K562 (cell line): Measurements from ENCODE around the gene HAL. TPM values are rescaled to one million over a fixed set of nuclear protein-coding genes. Genes with fewer than 3 reads are reported as not detected.

ENCODE experiments used
- ATAC-seq: fragments of 200-7000 bp; cut with Tn5 transposase; 3 replicates; pipeline ENCODE4 v1.9.1; 2020; ENCODE audit warnings: moderate library complexity
- BruUV-seq: library from RNA; stranded (reverse); fragments of 400-500 nt; replicated peaks from 2 replicates; lab custom pipeline; 2021; lab: Mats Ljungman, UMichigan
- CTCF ChIA-PET: fragments of 300-600 bp; formaldehyde crosslinking; extraction: SDS; loops from one replicate; lab custom pipeline; 2021; ENCODE audit warnings: low intra/inter-chr PET ratio; lab: Yijun Ruan, JAX
- POLR2A ChIA-PET: fragments of 300-600, 350-650 bp; sonication (Branson Sonifier 250); formaldehyde crosslinking; extraction: SDS; loops from one replicate; lab custom pipeline; 2021; ENCODE audit warnings: antibody characterized with exemption, inconsistent platforms; lab: Yijun Ruan, JAX
- DNase-seq, 4 experiments: peaks; one replicate each; pipeline versions ENCODE4 v3.0.0 to v3.0.0-alpha.2; 2011 to 2018; ENCODE audit warnings: low spot score in 3 of 4, mixed read lengths in 3 of 4; ENCODE audit errors: extremely low read depth in 1 of 4
- FAIRE-seq: peaks from 2 replicates; lab custom pipeline; 2011; peaks lifted over from hg19 to GRCh38; lab: Jason Lieb, UNC
- H2AFZ ChIP-seq: 2 replicates; pipeline ENCODE4 v1.6.0; 2011; ENCODE audit warnings: low read depth, low read length, control low read depth, inconsistent platforms
- H3K27ac ChIP-seq: fragments of 200-600 bp; 3 replicates; pipeline ENCODE4 v1.8.0; 2011; ENCODE audit warnings: low read depth, mild to moderate bottlenecking, control low read depth, inconsistent platforms, low read length, moderate library complexity, mixed read lengths; ENCODE audit errors: extremely low read depth
- H3K27me3 ChIP-seq, 2 experiments: fragments of 300-600 bp in 1 of 2; 2 replicates in 1 of 2; 3 replicates in 1 of 2; pipeline versions ENCODE4 v1.6.0 to v1.8.0; 2011; ENCODE audit warnings: inconsistent platforms in 2 of 2, low read length in 2 of 2, mild to moderate bottlenecking in 1 of 2, mixed read lengths in 1 of 2, moderate library complexity in 1 of 2; ENCODE audit not compliant: control insufficient read depth in 2 of 2, insufficient read depth in 2 of 2
- H3K36me3 ChIP-seq: fragments of 300-600 bp; 3 replicates; pipeline ENCODE4 v1.8.0; 2011; ENCODE audit warnings: mild to moderate bottlenecking, low read length, inconsistent platforms; ENCODE audit not compliant: control insufficient read depth, insufficient read depth
- H3K4me1 ChIP-seq, 2 experiments: fragments of 200-600 bp in 1 of 2; replicated peaks in 1 of 2; 2 replicates in 1 of 2; 3 replicates in 1 of 2; pipeline versions ENCODE4 v1.5.1 to v1.8.0; 2011; ENCODE audit warnings: inconsistent platforms in 2 of 2, low read length in 2 of 2, mild to moderate bottlenecking in 1 of 2, mixed read lengths in 1 of 2, moderate library complexity in 1 of 2; ENCODE audit not compliant: control insufficient read depth in 2 of 2, insufficient read depth in 2 of 2
- H3K4me2 ChIP-seq: 2 replicates; pipeline ENCODE4 v1.6.1; 2011; ENCODE audit warnings: low read length, control low read depth, inconsistent platforms, mixed read lengths; ENCODE audit not compliant: insufficient read depth
- H3K4me3 ChIP-seq: fragments of 200-600 bp; sonication (generic), shearing (Covaris generic); 2 replicates; pipeline ENCODE4 v1.5.1; 2016; ENCODE audit warnings: control low read depth, inconsistent platforms
- H3K79me2 ChIP-seq: fragments of 200-600 bp; 3 replicates; pipeline ENCODE4 v1.8.0; 2011; ENCODE audit warnings: low read length, inconsistent platforms; ENCODE audit not compliant: control insufficient read depth, insufficient read depth
- H3K9ac ChIP-seq, 2 experiments: 2 replicates each; pipeline versions ENCODE4 v1.6.0 to v1.6.1; 2011; ENCODE audit warnings: low read depth in 2 of 2, low read length in 2 of 2, control low read depth in 1 of 2, inconsistent platforms in 1 of 2, mild to moderate bottlenecking in 1 of 2, mixed read lengths in 1 of 2; ENCODE audit not compliant: insufficient read depth in 1 of 2
- H3K9me1 ChIP-seq: one replicate; pipeline ENCODE4 v1.6.0; 2011; ENCODE audit warnings: inconsistent platforms, mild to moderate bottlenecking, low read length, moderate library complexity; ENCODE audit not compliant: control insufficient read depth, insufficient read depth
- H3K9me3 ChIP-seq: replicated peaks from 2 replicates; pipeline ENCODE4 v1.5.1; 2011; ENCODE audit warnings: low read depth, low read length, inconsistent platforms; ENCODE audit not compliant: control insufficient read depth, insufficient read depth
- H4K20me1 ChIP-seq: replicated peaks from 2 replicates; pipeline ENCODE4 v1.6.1; 2011; ENCODE audit warnings: low read length, inconsistent platforms, mixed read lengths; ENCODE audit not compliant: control insufficient read depth, insufficient read depth
- CBFB ChIP-seq: sonication (generic); formaldehyde crosslinking; IDR thresholded peaks from 2 replicates; pipeline ENCODE4 v1.4.0; 2020; ENCODE audit warnings: mild to moderate bottlenecking, missing genetic modification reagents
- CBX3 ChIP-seq, 2 experiments: IDR thresholded peaks; 1 replicate in 1 of 2; 2 replicates in 1 of 2; pipeline ENCODE4 v1.6.1; 2012; ENCODE audit warnings: inconsistent platforms in 2 of 2, low read length in 2 of 2, borderline replicate concordance in 1 of 2, control low read depth in 1 of 2
- FOXJ2 ChIP-seq: fragments of 200-800 bp; sonication (Bioruptor generic); IDR thresholded peaks from 2 replicates; pipeline ENCODE4 v1.6.1; 2016; ENCODE audit warnings: missing genetic modification characterization, missing compliant biosample characterization
- HDAC1 ChIP-seq, 2 experiments: fragments of 450-650 bp; IDR thresholded peaks; 2 replicates each; pipeline ENCODE4 v1.6.1; 2016 to 2017; ENCODE audit warnings: inconsistent platforms in 1 of 2, mild to moderate bottlenecking in 1 of 2, moderate library complexity in 1 of 2
- HMGN3 ChIP-seq: IDR thresholded peaks from 2 replicates; pipeline ENCODE4 v1.6.1; 2011; ENCODE audit warnings: borderline replicate concordance, low read depth, mild to moderate bottlenecking, mixed read lengths, low read length; ENCODE audit not compliant: insufficient read length; ENCODE audit errors: extremely low read depth
- MTA1 ChIP-seq: fragments of 450-650 bp; IDR thresholded peaks from 2 replicates; pipeline ENCODE4 v1.6.1; 2017; ENCODE audit warnings: borderline replicate concordance
- MXI1 ChIP-seq: IDR thresholded peaks from 2 replicates; pipeline ENCODE4 v1.6.1; 2011; ENCODE audit warnings: low read depth, mild to moderate bottlenecking, improper control_type of control experiment, low read length
- RBM17 ChIP-seq: fragments of 200-400 bp; formaldehyde crosslinking; IDR thresholded peaks from 2 replicates; pipeline ENCODE4 v1.6.1; 2017; ENCODE audit warnings: low read depth, mild to moderate bottlenecking, low read length, borderline replicate concordance
- TBP ChIP-seq: optimal IDR thresholded peaks from 2 replicates; pipeline ENCODE3; 2011; ENCODE audit warnings: low read depth, low read length, improper control_type of control experiment
- ZNF436 ChIP-seq: fragments of 250-450, 450-650 bp; sonication (Bioruptor Pico); formaldehyde crosslinking; IDR thresholded peaks from 2 replicates; pipeline ENCODE4 v1.7.0; 2020; ENCODE audit warnings: mild to moderate bottlenecking
- WGBS: fragments of 100-300 bp; shearing (Covaris generic); methylation state at CpG from one replicate; pipeline ENCODE4 v1.1.6; 2016; ENCODE audit warnings: low coverage, mixed read lengths; ENCODE audit not compliant: insufficient coverage; ENCODE audit errors: missing lambda C conversion rate; 5-methylcytosine and 5-hydroxymethylcytosine counted together
- in situ Hi-C: fragments of 300-500 bp; cut with MboI; formaldehyde crosslinking; loops from 4 replicates; pipeline ENCODE4 v1.15.0; 2018; ENCODE audit warnings: inconsistent platforms, mixed read lengths
- intact Hi-C: fragments of 100-400 bp; cut with micrococcal nuclease; formaldehyde crosslinking; loops from 2 replicates; pipeline ENCODE4 v1.14.2; 2022
- polyA plus RNA-seq, 8 experiments: library from polyadenylated mRNA; depleted of rRNA in 4 of 8; stranded (reverse) in 5 of 8; unstranded in 3 of 8; fragments of >200 nt; fragmentation: Nextera tagmentation in 2 of 8; fragmentation: Illumina TruSeq in 1 of 8; extraction: Ambion mirVana in 2 of 8; extraction: Trizol in 1 of 8; gene quantifications; 2 replicates each; pipeline versions ENCODE4 v1.2.1 to v1.2.3, GENCODE V29; 2011 to 2014; ENCODE audit warnings: inconsistent platforms in 1 of 8, missing spikeins in 1 of 8
- total RNA-seq, 7 experiments: library from RNA; depleted of rRNA in 6 of 7; stranded (reverse); fragments of >200 nt in 6 of 7; fragmentation: Illumina TruSeq in 2 of 7; extraction: Trizol in 2 of 7; gene quantifications; 2 replicates each; pipeline versions ENCODE4 v1.2.1 to v1.2.3, GENCODE V29; 2011 to 2021; ENCODE audit warnings: low replicate concordance in 1 of 7
- TF ChIP-seq, protein P1 (sequence below), 2 experiments: fragments of 150-350 bp in 1 of 2; IDR thresholded peaks; 2 replicates each; pipeline ENCODE4 v1.6.1; 2012 to 2016; ENCODE audit warnings: low read depth in 2 of 2, low read length in 2 of 2, mild to moderate bottlenecking in 1 of 2, moderate library complexity in 1 of 2
- TF ChIP-seq, protein P2 (sequence below): fragments of 250-450 bp; sonication (Bioruptor Pico); IDR thresholded peaks from 2 replicates; pipeline ENCODE4 v1.4.0; 2020

HAL gene
- total and polyA plus RNA-seq, 9 of the 15 experiments (the other 6 are each of a cell fraction or from before 2014, with no cell fraction given), result 0.03 to 0.36 (median 0.20) TPM; not detected in 4

DNA sequence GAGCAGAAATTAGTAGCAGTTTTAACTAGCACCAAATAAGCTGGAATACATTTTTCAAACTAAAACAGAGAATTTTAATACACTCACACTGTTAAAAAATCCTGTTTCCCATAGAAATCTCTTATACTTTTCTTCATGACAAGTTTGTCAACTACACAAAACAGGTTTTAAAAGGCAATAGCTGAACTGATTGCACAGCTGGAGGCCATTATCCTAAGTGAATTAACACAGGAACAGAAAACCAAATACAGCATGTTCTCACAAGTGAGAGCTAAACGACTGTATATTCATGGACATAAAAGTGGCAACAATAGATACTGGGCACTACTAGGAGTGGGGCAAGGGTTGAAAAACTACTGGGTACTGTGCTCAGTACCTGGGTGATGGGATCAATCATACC lies 11.6 kb upstream of the HAL start:
- no peak overlapping the region for H3K4me3 ChIP-seq
- no peaks in the 10 kb centered on the region for H3K9me1 ChIP-seq
- ChIA-PET POLR2A (interaction anchor here (1.1 kb wide), 1 partner anchor 9 kb away, joined by 4 read pairs; no protein-coding TSS in a partner anchor), CTCF (no interaction called here)
- H3K4me2 ChIP-seq, result no peak overlapping the region
- WGBS, result 17% methylated on average over 1 of the region's 1 CpG
- FAIRE-seq (no peak), ATAC-seq (no peak), DNase-seq (no peak)
- H4K20me1 ChIP-seq, result no peaks in the 10 kb centered on the region
- intact Hi-C loops, result no loop called here
- H3K79me2 ChIP-seq, result no peaks in the 10 kb centered on the region
- H3K9ac ChIP-seq, result no peak overlapping the region
- no peak overlapping the region for H3K27ac ChIP-seq
- in situ Hi-C loops, result no loop called here
- H3K36me3 ChIP-seq, result peaks cover 13% of the 10 kb centered on the region; the same call in 2 of the 3 replicates
- no peak overlapping the region for H2AFZ ChIP-seq
- no TSS peak for BruUV-seq
- no peaks in the 10 kb centered on the region for H3K4me1 ChIP-seq
- no peaks in the 10 kb centered on the region for H3K27me3 ChIP-seq
- no peaks in the 10 kb centered on the region for H3K9me3 ChIP-seq
- no peak for TF ChIP-seq FOXJ2
- TF ChIP-seq, protein P1, sequence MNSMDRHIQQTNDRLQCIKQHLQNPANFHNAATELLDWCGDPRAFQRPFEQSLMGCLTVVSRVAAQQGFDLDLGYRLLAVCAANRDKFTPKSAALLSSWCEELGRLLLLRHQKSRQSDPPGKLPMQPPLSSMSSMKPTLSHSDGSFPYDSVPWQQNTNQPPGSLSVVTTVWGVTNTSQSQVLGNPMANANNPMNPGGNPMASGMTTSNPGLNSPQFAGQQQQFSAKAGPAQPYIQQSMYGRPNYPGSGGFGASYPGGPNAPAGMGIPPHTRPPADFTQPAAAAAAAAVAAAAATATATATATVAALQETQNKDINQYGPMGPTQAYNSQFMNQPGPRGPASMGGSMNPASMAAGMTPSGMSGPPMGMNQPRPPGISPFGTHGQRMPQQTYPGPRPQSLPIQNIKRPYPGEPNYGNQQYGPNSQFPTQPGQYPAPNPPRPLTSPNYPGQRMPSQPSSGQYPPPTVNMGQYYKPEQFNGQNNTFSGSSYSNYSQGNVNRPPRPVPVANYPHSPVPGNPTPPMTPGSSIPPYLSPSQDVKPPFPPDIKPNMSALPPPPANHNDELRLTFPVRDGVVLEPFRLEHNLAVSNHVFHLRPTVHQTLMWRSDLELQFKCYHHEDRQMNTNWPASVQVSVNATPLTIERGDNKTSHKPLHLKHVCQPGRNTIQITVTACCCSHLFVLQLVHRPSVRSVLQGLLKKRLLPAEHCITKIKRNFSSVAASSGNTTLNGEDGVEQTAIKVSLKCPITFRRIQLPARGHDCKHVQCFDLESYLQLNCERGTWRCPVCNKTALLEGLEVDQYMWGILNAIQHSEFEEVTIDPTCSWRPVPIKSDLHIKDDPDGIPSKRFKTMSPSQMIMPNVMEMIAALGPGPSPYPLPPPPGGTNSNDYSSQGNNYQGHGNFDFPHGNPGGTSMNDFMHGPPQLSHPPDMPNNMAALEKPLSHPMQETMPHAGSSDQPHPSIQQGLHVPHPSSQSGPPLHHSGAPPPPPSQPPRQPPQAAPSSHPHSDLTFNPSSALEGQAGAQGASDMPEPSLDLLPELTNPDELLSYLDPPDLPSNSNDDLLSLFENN (IDR thresholded peaks at IDR 0.05; ENCODE audit: low read depth in 2 of 2, low read length in 2 of 2), result no peak
- TF ChIP-seq HDAC1 (IDR thresholded peaks at IDR 0.05), result no peak
- no peak for TF ChIP-seq ZNF436
- no peak for TF ChIP-seq MXI1
- no peak for TF ChIP-seq CBFB (CRISPR knock-in tag)
- TF ChIP-seq RBM17, result no peak
- TF ChIP-seq TBP, result no peak
- no peak for TF ChIP-seq HMGN3
- TF ChIP-seq, protein P2, sequence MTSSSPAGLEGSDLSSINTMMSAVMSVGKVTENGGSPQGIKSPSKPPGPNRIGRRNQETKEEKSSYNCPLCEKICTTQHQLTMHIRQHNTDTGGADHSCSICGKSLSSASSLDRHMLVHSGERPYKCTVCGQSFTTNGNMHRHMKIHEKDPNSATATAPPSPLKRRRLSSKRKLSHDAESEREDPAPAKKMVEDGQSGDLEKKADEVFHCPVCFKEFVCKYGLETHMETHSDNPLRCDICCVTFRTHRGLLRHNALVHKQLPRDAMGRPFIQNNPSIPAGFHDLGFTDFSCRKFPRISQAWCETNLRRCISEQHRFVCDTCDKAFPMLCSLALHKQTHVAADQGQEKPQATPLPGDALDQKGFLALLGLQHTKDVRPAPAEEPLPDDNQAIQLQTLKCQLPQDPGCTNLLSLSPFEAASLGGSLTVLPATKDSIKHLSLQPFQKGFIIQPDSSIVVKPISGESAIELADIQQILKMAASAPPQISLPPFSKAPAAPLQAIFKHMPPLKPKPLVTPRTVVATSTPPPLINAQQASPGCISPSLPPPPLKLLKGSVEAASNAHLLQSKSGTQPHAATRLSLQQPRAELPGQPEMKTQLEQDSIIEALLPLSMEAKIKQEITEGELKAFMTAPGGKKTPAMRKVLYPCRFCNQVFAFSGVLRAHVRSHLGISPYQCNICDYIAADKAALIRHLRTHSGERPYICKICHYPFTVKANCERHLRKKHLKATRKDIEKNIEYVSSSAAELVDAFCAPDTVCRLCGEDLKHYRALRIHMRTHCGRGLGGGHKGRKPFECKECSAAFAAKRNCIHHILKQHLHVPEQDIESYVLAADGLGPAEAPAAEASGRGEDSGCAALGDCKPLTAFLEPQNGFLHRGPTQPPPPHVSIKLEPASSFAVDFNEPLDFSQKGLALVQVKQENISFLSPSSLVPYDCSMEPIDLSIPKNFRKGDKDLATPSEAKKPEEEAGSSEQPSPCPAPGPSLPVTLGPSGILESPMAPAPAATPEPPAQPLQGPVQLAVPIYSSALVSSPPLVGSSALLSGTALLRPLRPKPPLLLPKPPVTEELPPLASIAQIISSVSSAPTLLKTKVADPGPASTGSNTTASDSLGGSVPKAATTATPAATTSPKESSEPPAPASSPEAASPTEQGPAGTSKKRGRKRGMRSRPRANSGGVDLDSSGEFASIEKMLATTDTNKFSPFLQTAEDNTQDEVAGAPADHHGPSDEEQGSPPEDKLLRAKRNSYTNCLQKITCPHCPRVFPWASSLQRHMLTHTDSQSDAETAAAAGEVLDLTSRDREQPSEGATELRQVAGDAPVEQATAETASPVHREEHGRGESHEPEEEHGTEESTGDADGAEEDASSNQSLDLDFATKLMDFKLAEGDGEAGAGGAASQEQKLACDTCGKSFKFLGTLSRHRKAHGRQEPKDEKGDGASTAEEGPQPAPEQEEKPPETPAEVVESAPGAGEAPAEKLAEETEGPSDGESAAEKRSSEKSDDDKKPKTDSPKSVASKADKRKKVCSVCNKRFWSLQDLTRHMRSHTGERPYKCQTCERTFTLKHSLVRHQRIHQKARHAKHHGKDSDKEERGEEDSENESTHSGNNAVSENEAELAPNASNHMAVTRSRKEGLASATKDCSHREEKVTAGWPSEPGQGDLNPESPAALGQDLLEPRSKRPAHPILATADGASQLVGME, result no peak
- no peak for TF ChIP-seq MTA1
- no peak for TF ChIP-seq CBX3 (IDR thresholded peaks at IDR 0.05; ENCODE audit: borderline replicate concordance in 1 of 2, low read length in 2 of 2)
